ENCODE measurements around the gene NOTUM.
"Not testable (repeated sequence)": the region's sequence is repeated elsewhere in the genome, so short reads cannot be mapped to it uniquely, and the experiment has no call there.

Gene NOTUM

GRCh38 chr17:81996232-81996756, 35.3 kb upstream of the NOTUM start:
- DNase-seq (ENCODE audit: low read depth in 2 of 2) = no peak

DNA sequence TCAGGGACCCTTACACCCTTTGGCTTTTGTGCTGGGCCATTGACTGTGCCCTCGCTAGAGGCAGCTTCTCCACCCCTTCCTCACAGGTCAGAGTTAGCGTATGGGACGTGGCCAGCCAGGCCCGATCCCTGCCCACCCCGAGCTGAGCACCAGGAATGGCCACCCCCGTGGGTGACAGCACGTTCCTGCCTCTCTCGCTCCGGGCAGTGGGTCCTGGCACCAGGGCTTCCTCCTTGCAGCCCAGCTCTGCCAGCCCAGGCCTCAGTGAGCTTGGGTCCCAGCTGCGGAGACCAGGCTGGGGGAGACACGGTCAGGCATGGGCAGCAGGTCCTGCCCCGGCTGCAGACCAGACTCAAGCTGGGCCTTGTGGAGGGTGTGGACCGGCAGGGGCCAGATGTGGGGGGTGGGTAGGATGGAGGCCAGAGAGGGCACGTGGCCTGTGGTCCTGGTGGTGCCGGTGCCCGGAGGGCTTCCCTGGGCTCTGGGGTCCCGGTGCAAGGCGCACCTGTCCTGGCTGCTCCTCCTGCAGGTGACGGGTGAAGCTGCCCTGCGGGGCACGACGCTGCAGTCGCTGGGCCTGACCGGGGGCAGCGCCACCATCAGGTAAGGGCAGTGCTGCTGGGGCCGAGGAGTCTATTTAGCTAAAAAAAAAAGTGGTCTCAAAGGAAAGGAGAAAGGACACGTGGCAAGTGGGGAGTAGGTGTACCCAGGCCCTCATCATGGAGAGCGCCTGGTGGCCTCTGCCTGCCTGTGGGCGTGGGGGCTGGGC, 34.7 kb upstream of the NOTUM start:
- no peak for DNase-seq (ENCODE audit: low read depth in 2 of 2)

DNA sequence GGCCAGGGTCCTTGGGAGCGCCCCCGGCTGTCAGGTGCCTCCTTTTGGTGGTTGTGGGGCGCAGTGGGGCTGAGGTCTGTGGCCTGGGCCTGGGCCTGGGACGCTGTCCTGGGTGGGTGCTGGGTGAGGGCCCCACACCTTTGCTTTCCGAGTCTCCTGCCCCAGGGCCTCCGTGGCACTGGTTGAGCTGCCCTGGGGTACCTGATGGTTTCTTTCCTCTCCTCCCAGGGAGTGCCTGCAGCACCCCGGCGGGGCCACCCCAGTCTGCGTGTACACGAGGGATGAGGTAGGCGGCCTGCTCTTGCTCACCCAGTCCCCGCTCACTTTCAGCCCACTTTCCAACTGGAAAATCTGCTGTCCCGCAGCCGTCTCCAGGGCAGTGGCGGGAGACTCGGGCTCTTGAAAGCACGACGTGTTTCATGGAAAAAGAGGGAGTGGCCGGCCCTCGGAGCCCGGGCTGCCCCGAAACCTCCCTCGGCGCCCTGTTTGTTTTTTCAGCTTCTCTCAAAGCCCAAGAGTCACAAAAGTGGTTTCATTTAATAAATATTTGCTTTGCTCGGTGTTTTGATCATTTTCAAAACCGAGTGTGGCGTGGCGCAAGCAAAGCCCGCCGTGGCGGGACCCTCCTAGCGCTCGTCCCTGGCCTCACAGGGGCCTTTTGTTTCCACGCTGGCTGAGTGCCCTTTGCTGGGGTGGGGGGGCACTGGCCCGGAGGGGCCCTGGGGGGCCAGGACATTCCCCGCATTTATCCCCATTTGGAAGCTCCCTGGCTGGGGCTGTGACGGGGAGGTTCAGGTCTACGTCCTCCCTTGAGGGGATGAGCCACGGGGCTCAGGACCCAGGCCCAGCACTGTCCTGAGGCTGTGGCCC, 33.8 kb upstream of the NOTUM start:
- no peak for DNase-seq (ENCODE audit: low read depth in 2 of 2)

DNA sequence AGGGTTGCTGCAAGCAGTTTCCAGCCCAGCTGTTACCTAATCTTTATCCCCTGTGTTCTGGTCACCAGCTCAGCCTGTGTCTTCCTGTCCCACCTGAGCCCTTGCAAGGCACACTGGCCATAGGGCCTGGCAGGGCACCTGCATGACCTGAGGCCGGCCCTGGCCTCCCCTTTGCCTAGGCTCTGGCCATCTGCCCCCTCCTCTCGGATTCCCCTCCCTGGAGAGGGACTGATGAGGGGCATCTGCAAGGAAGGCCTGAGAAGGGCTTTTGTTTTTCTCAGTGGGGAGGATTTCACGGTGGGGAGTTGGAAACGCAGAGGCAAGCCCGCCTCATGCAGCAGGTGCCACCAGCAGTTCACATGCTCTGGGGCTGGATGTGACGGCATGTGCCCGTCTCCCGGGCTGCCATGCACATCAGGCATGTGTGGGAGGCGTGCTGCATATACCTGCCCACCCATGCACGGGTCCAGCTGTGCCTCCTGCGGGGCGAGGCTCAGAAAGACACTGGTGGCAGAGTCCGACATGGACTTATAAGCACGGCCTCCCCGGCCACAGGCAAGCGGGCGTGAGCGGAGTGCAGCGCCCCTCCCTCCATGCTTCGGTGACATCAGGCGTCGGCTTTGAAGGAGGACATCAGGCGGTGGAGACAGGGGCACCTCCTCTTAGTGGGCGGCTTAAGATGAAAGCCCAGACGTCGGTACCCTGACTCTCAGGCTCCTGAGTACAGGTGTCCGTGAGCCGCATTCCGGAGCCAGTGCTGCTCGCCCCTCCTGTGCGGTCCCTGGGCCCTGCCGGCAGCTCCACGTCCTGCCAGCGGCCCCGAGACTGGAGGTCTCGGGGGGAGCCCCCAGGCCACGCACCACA, 33.0 kb upstream of the NOTUM start:
- DNase-seq (ENCODE audit: low read depth in 2 of 2) = no peak

DNA sequence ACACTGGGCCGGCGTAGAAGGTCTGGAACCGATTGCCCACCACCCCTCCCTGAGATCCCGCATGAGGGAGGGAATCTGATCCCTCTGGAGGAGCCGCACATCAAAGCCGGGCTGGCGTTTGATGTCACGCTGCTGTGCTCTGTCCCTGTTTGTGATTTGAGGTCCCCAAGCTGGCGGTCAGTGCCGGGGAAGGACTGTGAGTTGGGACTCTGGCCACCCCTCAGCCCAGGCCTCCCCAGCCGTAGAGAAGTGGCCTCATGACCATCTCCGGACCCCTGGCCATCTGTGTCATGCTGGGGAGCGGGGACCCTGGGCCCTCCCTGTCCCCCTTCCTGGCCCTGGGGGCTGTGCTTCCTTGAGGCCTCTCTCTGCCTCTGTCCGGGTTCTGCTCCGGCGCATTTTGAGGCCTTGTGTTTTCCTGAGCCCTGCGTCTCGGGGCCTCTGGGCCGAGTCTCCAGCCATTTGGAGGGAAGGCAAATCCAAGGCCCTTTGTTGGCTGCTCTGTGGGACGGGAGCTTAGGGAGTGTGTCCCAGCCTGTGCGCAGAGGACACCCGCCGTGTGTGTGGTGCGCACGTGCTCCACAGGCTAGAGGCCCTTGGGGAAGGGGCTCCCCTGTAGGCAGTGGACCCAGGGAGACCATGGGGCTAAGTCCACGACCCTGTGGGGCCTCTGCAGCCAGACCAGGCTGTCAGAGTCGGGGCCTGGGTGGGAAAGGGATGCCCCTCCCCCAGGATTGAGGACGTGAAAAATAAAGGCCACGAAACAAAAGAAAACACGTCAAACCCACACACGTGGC, 31.5 kb upstream of the NOTUM start:
- DNase-seq (ENCODE audit: low read depth in 2 of 2) = no peak

DNA sequence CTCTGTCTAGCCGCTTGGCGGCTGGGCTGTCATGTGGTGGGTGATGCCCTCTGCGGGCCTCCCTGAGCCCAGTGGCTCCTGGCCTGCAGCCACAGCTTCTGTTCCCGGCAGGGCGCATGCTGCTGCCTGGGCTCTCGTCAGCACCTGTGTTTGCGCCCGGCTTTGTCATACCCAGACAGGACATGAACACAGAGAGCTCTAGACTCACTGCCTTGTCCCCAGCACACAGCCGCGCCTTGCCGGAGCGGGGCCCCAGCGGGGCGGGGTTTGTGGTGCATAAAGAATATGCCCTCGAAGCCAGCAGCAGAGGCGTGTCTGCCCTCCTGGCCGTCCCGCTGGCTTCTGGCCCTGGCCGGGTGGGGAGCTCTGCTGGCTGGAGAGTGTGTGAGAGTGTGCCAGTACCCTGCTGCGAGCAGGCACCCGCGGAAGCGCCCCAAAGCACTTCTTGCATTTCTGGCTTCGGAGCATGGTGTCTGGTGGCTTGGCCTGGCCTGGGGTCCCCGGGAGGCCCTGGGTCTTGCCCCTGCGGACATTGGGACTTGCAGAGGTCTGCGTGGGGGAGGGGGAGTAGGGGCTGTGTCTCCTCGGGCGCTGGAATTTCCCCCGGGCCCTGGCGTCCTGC, 30.8 kb upstream of the NOTUM start:
- no peak for DNase-seq (ENCODE audit: low read depth in 2 of 2)

DNA sequence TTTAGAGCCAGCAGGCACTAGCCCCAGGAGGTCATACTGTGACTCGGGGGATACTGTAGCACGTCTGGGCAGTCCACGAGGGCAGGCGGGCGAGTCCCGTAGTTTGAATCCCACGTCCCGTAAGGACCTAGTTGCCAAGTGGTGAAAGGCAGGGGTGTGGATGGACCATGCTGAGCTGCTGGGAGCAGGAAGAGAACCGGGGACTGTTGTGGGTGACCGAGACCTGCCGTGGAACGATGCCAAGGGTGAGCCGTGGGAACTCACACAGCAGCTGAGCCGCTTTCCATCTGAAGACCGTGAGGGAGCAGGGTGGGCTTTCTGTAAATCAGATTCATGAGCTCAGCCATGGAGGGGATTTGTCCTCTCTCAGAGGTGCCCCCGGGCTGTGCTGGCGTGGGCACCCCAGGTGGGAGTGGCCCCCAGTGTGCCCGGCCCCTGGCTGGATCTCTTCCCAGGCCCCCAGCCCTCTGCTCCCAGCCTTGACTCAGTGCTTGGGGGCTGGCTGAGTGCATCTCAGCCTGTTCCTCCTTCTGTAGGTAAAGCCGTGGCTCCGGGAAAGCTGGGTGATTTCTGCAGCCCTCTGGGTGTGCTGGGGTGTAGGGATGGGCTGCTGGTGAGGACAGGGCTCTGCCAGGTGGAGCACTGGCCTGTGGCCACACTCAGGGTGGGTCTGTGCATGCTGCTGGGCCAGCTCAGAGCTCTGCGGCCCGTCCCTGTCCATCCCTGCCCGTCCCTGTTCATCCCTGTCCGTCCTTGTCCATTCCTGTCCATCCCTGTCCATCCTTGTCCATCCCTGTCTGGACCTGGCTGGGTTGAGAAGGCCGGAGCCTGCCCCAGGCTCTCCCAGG, 30.1 kb upstream of the NOTUM start:
- DNase-seq (ENCODE audit: low read depth in 2 of 2) = no peak

DNA sequence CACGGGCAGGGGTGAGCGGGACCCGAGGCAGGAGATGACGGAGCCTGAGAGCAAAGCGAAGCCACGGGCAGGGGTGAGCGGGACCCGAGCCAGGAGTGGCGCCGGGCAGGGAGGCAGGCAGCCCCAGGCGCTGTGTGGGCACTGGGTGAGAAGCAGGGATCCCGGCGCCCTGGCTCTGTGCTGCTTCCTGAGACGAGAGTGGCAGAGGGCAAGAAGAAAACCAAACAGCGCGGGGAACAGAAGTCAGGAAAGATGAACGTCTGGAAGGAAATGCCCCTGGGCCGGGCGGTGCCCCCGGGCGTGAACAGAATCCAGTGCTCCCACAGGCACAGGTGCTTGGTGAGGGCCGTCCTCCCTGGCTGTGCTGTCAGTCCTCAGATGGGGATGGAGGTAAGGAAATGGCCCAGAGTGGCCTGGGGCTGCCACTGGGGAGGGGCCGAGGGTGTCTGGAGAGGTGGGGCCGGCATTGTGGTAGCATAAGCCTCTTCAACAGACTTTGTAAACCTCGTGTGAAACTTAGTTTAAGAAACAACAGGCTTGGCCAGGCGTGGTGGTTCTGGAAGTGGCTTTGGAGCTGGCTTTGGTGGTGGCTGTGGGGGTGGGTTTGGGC, 26.3 kb upstream of the NOTUM start:
- DNase-seq (ENCODE audit: low read depth in 2 of 2) = no peak

DNA sequence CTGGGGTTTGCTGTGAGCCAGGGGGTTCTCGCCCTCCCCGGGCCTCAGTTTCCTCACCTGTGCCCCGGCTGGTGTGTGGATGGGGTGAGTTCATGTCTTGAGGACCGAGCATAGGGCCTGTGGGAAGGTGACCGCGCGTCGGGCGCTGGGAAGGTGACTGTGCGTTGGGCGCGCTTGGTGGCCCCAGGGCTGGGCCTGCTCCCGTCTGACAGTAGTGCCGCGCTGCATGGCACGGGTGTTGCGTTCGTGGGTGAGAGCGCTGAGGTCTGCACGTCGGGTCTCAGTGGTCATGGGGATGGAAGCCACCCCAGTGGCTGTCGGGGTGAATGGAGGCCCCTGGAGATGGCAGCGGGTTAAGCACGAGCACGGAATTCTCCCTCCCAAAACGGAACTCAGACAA, 25.6 kb upstream of the NOTUM start:
- DNase-seq (ENCODE audit: low read depth in 2 of 2) = no peak

DNA sequence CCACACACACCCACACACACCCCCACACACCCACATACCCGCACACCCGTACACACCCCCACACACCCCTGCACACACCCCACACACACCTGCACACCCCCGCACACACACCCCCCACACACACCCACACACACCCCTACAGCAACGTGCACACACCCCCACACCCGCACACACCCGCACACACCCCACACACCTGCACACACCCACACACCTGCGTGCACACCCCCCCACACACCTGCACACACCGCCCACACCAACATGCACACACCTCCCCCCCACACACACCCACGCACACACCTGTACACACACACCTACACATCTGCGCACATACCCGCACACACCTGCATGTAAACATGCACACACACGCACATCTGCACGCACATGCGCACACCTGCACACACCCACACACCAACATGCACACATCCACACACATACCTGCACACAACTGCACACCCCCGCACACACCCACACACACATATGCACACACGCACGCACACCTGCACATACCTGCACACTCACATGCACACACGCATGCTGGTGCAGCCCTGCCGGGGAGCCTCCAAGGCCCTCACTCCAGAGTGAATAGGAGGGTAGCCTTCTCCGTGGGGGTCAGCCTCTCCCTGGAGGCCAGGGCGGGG, 23.9 kb upstream of the NOTUM start:
- no peak for DNase-seq (ENCODE audit: low read depth in 2 of 2)

DNA sequence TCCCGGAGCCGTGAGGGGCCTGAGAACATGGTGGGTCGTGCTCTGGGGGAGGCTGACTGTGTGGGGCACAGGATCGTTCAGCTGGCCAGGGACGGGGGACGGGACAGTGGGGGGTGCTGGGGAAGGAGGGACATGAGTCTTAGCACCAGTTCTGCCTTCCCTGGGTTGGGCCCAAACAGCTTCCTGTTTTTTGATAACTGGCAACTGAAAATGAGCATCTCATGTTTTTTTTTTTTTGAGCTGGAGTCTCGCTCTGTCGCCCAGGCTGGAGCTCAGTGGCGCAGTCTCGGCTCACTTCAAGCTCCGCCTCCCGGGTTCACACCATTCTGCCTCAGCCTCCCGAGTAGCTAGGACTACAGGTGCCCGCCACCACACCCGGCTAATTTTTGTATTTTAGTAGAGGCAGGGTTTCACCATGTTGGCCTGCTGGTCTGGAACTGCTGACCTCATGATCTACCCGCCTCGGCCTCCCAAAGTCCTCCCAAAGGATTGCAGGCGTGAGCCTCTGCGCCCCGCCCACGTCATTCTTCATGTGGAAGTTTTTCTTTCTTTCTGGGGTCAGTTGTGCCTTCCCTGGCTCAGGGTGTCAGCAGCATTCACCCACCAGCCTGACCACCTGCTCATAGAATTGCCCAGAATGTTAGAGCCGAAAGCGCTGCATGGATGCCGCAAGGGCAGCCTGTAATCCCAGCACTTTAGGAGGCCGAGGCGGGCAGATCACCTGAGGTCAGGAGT, 22.8 kb upstream of the NOTUM start:
- no peak for DNase-seq (ENCODE audit: low read depth in 2 of 2)

DNA sequence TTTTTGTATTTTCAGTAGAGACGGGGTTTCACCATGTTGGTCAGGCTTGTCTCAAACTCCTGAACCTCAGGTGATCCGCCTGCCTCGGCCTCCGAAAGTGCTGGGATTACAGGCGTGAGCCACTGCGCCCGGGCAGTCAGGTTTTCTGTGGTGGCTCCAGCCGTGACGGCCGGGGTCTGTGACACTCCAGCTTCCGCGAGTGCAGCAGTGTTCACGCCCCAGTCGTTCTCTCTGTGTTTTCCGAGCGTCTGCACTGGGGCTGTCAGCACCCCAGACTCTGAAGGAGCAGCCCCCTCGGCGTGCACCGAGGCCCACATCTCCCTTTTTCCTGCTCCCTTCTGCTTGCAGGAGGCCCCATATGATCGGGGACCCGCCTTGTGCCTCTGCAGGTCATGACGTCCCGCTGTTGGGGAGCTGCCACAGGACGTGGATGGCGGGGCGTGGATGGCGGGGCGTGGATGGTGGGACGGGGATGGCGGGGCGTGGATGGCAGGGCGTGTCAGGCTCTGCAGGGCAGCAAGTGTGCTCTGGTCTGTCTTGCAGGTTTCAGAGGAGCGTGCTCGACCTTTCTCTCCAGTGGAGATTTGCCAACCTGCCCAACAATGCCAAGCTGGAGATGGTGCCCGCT, 22.1 kb upstream of the NOTUM start:
- no peak for DNase-seq (ENCODE audit: low read depth in 2 of 2)

DNA sequence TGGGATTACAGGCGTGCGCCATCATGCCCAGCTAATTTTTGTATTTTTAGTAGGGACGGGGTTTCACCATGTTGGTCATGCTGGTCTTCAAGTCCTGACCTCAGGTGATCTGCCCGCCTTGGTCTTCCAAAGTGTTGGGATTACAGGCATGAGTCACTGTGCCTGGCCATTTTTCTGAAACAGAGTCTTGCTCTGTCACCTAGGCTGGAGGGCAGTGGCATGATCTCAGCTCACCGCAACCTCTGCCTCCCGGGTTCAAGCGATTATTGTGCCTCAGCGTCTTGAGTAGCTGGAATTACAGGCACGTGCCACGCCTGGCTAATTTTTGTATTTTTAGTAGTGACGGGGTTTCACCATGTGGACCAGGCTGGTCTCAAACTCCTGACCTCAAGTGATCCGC, 20.5 kb upstream of the NOTUM start:
- not testable (repeated sequence) for DNase-seq (ENCODE audit: low read depth in 2 of 2)

GRCh38 chr17:81980707-81981343, 19.8 kb upstream of the NOTUM start:
- no peak for DNase-seq (ENCODE audit: low read depth in 2 of 2)

- DNase-seq (ENCODE audit: low read depth in 2 of 2) = no peak
Observed at GRCh38 chr17:81980122-81980521, 19.1 kb upstream of the NOTUM start.

DNA sequence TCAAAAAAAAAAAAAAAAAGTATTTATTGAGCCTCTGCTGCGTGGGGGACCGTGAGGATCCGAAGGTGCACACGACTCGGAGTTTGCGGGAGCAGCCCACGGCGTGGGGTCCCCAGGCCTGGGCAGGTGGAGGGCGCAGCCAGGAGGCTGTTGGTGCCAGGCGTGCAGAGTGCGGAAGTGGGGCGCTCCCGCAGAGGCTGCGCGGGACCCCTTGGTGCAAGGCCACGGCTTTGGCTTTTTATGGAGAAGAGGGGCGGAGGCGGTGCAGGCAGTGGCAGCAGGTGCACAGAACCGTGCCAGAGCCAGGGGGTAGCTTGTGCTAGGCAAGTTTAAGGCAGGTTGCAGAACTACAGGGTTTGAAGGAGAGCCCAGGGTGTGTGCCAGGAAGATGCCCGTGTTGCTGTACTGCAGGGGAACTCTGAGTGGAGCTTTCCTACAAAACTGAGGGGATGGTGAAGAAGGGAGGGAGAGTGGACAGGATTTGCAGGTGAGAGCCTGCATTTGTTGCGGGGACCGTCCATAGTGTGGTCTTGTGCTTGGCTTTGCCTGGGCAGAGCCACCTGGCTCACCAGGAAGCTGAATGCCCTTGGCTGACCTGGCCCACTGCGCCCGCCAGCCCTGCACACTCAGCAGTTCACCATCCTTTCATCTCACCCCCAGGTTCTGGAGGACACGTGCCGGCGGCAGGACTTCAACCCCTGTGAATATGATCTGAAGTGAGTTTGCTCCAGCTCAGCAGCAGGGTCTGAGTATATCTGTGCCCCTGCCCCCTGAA, 17.7 kb upstream of the NOTUM start:
- no peak for DNase-seq (ENCODE audit: low read depth in 2 of 2)
